Neural cell (in vitro differentiated cells): ENCODE data around the gene MAP4K4.

Source experiments
- EP300 ChIP-seq: fragments of 450-650 bp; conservative IDR thresholded peaks from 2 replicates; pipeline ENCODE4 v1.6.1; 2014; ENCODE audit warnings: antibody characterized with exemption, mild to moderate bottlenecking, moderate library complexity; ENCODE audit not compliant: poor library complexity, severe bottlenecking
- RAD21 ChIP-seq: fragments of 450-650 bp; conservative IDR thresholded peaks from 2 replicates; pipeline ENCODE4 v1.6.1; 2014; ENCODE audit warnings: antibody characterized with exemption, mild to moderate bottlenecking, moderate library complexity
- TAF1 ChIP-seq: IDR thresholded peaks from 2 replicates; pipeline ENCODE4 v1.6.1; 2012; ENCODE audit warnings: low read depth
- TF ChIP-seq, protein P1 (sequence below): fragments of 450-650 bp; IDR thresholded peaks from 2 replicates; pipeline ENCODE4 v1.5.1; 2014; ENCODE audit warnings: antibody characterized with exemption, mild to moderate bottlenecking, moderate library complexity; ENCODE audit not compliant: poor library complexity, severe bottlenecking

DNA sequence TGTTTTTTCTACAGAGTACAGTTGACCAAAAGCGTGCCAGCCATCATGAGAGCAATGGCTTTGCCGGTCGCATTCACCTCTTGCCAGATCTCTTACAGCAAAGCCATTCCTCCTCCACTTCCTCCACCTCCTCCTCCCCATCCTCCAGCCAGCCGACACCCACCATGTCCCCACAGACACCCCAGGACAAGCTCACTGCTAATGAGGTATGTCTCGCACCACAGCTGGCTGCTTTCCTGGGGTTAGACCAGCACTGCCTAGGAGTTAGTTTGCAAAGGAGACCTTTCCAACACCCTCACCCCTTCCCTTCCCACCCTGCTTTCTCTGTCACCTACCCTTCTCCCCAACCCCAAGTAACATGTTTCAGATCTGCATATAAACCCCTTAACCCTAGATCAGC is 174.0 kb downstream of the MAP4K4 start:
- TF ChIP-seq, protein P1, sequence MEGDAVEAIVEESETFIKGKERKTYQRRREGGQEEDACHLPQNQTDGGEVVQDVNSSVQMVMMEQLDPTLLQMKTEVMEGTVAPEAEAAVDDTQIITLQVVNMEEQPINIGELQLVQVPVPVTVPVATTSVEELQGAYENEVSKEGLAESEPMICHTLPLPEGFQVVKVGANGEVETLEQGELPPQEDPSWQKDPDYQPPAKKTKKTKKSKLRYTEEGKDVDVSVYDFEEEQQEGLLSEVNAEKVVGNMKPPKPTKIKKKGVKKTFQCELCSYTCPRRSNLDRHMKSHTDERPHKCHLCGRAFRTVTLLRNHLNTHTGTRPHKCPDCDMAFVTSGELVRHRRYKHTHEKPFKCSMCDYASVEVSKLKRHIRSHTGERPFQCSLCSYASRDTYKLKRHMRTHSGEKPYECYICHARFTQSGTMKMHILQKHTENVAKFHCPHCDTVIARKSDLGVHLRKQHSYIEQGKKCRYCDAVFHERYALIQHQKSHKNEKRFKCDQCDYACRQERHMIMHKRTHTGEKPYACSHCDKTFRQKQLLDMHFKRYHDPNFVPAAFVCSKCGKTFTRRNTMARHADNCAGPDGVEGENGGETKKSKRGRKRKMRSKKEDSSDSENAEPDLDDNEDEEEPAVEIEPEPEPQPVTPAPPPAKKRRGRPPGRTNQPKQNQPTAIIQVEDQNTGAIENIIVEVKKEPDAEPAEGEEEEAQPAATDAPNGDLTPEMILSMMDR: no peak
- TF ChIP-seq TAF1 (no peak), RAD21 (no peak), EP300 (no peak)
